ENCODE results near the gene SUPT3H. TPM values are rescaled to one million over a fixed set of nuclear protein-coding genes. Genes with fewer than 3 reads are reported as not detected.
A peak's percentile ranks its signal among the peaks of the same experiment; 100 is the strongest.

Gene SUPT3H
- total RNA-seq, 1 donor from 2014 or later: 9.9 TPM

- Histone ChIP-seq H3K27me3 (ENCODE audit: control insufficient read depth in 3 of 3, insufficient read depth in 3 of 3, low read length in 3 of 3) (no peaks in the 10 kb centered on the region), H3K36me3 (ENCODE audit: control insufficient read depth in 3 of 3, insufficient read depth in 3 of 3, low read length in 3 of 3) (no peaks in the 10 kb centered on the region), H3K9ac (ENCODE audit: low read depth in 1 of 3, low read length in 3 of 3) (no peak overlapping the region), H3K9me3 (ENCODE audit: control insufficient read depth in 3 of 3, low read length in 3 of 3) (no peaks in the 10 kb centered on the region), H3K27ac (ENCODE audit: low read depth, low read length) (no peak overlapping the region), H3K4me3 (ENCODE audit: low read length in 3 of 3) (no peak overlapping the region), H3K4me1 (ENCODE audit: control insufficient read depth in 3 of 3, insufficient read depth in 3 of 3, low read length in 3 of 3) (no peaks in the 10 kb centered on the region)
Measured at GRCh38 chr6:45344900-45345299, 32.8 kb downstream of the SUPT3H start.

DNA sequence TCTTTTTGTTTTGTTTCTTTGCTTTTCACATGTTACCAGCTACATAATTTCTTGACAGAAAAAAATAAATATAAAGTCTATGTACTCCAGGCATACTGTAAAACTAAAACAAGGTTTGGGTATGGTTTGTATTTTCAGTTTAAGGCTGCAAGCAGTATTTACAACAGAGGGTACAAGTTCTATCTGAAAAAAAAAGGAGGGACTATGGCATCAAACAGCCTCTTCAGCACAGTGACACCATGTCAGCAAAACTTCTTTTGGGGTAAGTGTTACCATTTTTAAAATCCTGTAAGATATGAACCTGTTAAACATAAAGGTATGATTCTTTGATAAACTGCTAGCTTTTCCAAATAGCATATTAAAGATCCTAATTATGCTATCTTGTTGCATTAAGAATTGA is 49.2 kb downstream of the SUPT3H start:
- H3K9ac ChIP-seq (ENCODE audit: low read depth in 1 of 3, low read length in 3 of 3): peak overlapping the region in 2 of 3 donors; percentile 0 to 44
- H3K4me3 ChIP-seq (ENCODE audit: low read length in 3 of 3): peak overlapping the region; percentile 23 to 40 (median 38)
- H3K4me1 ChIP-seq (ENCODE audit: control insufficient read depth in 3 of 3, insufficient read depth in 3 of 3, low read length in 3 of 3): no peaks in the 10 kb centered on the region
- no peaks in the 10 kb centered on the region for H3K9me3 ChIP-seq (ENCODE audit: control insufficient read depth in 3 of 3, low read length in 3 of 3)
- H3K27me3 ChIP-seq (ENCODE audit: control insufficient read depth in 3 of 3, insufficient read depth in 3 of 3, low read length in 3 of 3): no peaks in the 10 kb centered on the region
- H3K27ac ChIP-seq (ENCODE audit: low read depth, low read length): no peak overlapping the region
- H3K36me3 ChIP-seq (ENCODE audit: control insufficient read depth in 3 of 3, insufficient read depth in 3 of 3, low read length in 3 of 3): no peaks in the 10 kb centered on the region

- Histone ChIP-seq H3K4me3 (ENCODE audit: low read length in 3 of 3) (peak within 1 kb of the TSS; percentile 23 to 40 (median 38)), H3K27me3 (ENCODE audit: control insufficient read depth in 3 of 3, insufficient read depth in 3 of 3, low read length in 3 of 3) (no peaks in the 10 kb centered on the region), H3K9me3 (ENCODE audit: control insufficient read depth in 3 of 3, low read length in 3 of 3) (no peaks in the 10 kb centered on the region), H3K9ac (ENCODE audit: low read depth in 1 of 3, low read length in 3 of 3) (peak within 1 kb of the TSS in 2 of 3 donors; percentile 0 to 44), H3K36me3 (ENCODE audit: control insufficient read depth in 3 of 3, insufficient read depth in 3 of 3, low read length in 3 of 3) (no peaks in the 10 kb centered on the region), H3K4me1 (ENCODE audit: control insufficient read depth in 3 of 3, insufficient read depth in 3 of 3, low read length in 3 of 3) (no peaks in the 10 kb centered on the region), H3K27ac (ENCODE audit: low read depth, low read length) (no peak within 1 kb of the TSS)
Measured at GRCh38 chr6:45327956-45328522, 49.7 kb downstream of the SUPT3H start, which contains the start of gene RUNX2. Gene RUNX2 (plus strand): TSS chr6:45328330. CDS start chr6:45328727, 397 bp downstream.

DNA sequence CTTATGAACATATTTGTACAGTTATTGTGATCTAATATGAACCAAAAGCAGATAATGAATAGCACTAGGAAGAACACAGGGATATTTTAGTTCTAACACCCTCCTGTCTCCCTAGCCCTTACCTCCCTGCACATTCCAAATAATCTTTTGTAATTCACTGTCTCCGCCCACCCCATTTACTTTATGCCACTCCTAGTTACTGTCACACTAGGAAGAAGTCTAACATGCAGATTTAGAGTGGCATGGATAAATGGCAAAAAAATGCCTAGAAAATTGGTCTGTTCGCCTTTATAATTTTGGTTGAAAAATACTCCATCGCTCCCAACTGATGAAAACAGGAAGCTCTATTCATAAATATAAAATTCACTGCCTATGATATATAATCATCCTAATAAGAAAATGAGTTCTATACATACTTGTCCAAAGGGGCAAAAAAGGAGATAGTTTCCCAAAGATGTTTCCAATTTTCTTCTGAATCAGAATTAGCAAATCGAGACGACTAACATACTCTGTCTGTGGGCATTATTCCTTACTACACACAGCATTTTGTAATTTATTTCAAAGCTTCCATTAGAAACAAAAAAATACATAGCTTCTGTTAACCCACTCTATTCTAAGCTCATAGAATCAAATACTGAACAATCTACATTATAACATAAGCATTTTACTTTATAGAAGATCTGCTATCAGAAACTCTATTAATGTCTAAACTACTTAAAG is 50.9 kb downstream of the SUPT3H start:
- H3K4me1 ChIP-seq (ENCODE audit: control insufficient read depth in 3 of 3, insufficient read depth in 3 of 3, low read length in 3 of 3): no peaks in the 10 kb centered on the region
- H3K36me3 ChIP-seq (ENCODE audit: control insufficient read depth in 3 of 3, insufficient read depth in 3 of 3, low read length in 3 of 3): no peaks in the 10 kb centered on the region
- H3K27ac ChIP-seq (ENCODE audit: low read depth, low read length): no peak overlapping the region
- no peaks in the 10 kb centered on the region for H3K27me3 ChIP-seq (ENCODE audit: control insufficient read depth in 3 of 3, insufficient read depth in 3 of 3, low read length in 3 of 3)
- H3K9ac ChIP-seq (ENCODE audit: low read depth in 1 of 3, low read length in 3 of 3): no peak overlapping the region
- no peak overlapping the region for H3K4me3 ChIP-seq (ENCODE audit: low read length in 3 of 3)
- H3K9me3 ChIP-seq (ENCODE audit: control insufficient read depth in 3 of 3, low read length in 3 of 3): no peaks in the 10 kb centered on the region

DNA sequence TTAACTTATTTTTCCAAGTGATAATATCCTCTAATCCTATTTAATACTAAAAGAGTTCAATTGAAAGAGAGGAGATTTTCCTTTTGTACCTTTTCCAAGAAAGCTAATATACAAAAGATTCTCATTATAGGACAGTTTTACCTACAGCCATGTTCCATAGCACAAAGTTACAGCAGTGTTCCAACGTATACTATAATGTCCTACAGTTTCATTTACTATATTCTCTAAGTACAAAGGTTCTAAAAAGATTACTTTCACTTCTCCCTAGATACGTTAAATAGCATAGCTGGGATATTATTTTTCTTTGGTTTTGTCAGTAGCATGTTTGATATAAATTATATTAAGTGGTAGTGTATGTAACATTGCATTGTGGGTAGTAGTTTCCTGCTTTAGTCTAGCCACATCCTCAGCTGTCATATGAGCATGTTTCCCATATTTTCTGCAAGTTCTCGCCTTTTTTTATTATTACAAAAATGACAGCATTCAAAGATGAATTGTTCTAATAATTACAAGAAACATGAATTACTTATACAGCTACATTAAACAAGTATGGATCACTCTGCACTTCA is 54.0 kb downstream of the SUPT3H start:
- Histone ChIP-seq H3K4me3 (ENCODE audit: low read length in 3 of 3) (no peak overlapping the region), H3K27me3 (ENCODE audit: control insufficient read depth in 3 of 3, insufficient read depth in 3 of 3, low read length in 3 of 3) (no peaks in the 10 kb centered on the region), H3K36me3 (ENCODE audit: control insufficient read depth in 3 of 3, insufficient read depth in 3 of 3, low read length in 3 of 3) (no peaks in the 10 kb centered on the region), H3K4me1 (ENCODE audit: control insufficient read depth in 3 of 3, insufficient read depth in 3 of 3, low read length in 3 of 3) (no peaks in the 10 kb centered on the region), H3K9me3 (ENCODE audit: control insufficient read depth in 3 of 3, low read length in 3 of 3) (no peaks in the 10 kb centered on the region), H3K9ac (ENCODE audit: low read depth in 1 of 3, low read length in 3 of 3) (no peak overlapping the region), H3K27ac (ENCODE audit: low read depth, low read length) (no peak overlapping the region)

DNA sequence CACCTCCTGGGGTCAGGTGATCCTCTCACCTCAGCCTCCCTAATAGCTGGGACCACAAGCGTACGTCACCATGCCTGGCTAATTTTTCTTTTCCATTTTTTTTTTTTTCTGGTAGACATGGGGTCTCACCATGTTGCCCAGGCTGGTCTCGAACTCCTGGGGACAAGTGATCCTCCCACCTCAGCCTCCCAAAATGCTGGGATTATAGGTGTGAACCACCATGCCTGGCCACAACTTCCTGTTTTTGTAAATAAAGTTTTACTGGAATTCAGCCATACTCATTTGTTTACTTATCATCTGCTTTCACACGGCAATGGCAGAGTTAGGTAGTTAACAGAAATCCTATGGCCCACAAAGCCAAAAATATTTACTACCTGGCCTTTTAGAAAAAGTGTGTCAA is 57.4 kb downstream of the SUPT3H start:
- Histone ChIP-seq H3K4me3 (ENCODE audit: low read length in 3 of 3) (no peak overlapping the region), H3K36me3 (ENCODE audit: control insufficient read depth in 3 of 3, insufficient read depth in 3 of 3, low read length in 3 of 3) (no peaks in the 10 kb centered on the region), H3K4me1 (ENCODE audit: control insufficient read depth in 3 of 3, insufficient read depth in 3 of 3, low read length in 3 of 3) (no peaks in the 10 kb centered on the region), H3K9ac (ENCODE audit: low read depth in 1 of 3, low read length in 3 of 3) (no peak overlapping the region), H3K27ac (ENCODE audit: low read depth, low read length) (no peak overlapping the region), H3K9me3 (ENCODE audit: control insufficient read depth in 3 of 3, low read length in 3 of 3) (no peaks in the 10 kb centered on the region), H3K27me3 (ENCODE audit: control insufficient read depth in 3 of 3, insufficient read depth in 3 of 3, low read length in 3 of 3) (no peaks in the 10 kb centered on the region)

- H3K4me1 ChIP-seq (ENCODE audit: control insufficient read depth in 3 of 3, insufficient read depth in 3 of 3, low read length in 3 of 3): no peaks in the 10 kb centered on the region
- no peaks in the 10 kb centered on the region for H3K9me3 ChIP-seq (ENCODE audit: control insufficient read depth in 3 of 3, low read length in 3 of 3)
- no peak overlapping the region for H3K27ac ChIP-seq (ENCODE audit: low read depth, low read length)
Measured at GRCh38 chr6:45314146-45314545, 63.6 kb downstream of the SUPT3H start.

GRCh38 chr6:45310118-45310788 is 67.5 kb downstream of the SUPT3H start:
- H3K4me1 ChIP-seq (ENCODE audit: control insufficient read depth in 3 of 3, insufficient read depth in 3 of 3, low read length in 3 of 3): no peaks in the 10 kb centered on the region
- no peaks in the 10 kb centered on the region for H3K36me3 ChIP-seq (ENCODE audit: control insufficient read depth in 3 of 3, insufficient read depth in 3 of 3, low read length in 3 of 3)
- H3K27me3 ChIP-seq (ENCODE audit: control insufficient read depth in 3 of 3, insufficient read depth in 3 of 3, low read length in 3 of 3): no peaks in the 10 kb centered on the region
- no peaks in the 10 kb centered on the region for H3K9me3 ChIP-seq (ENCODE audit: control insufficient read depth in 3 of 3, low read length in 3 of 3)
- H3K9ac ChIP-seq (ENCODE audit: low read depth in 1 of 3, low read length in 3 of 3): no peak overlapping the region
- no peak overlapping the region for H3K4me3 ChIP-seq (ENCODE audit: low read length in 3 of 3)
- H3K27ac ChIP-seq (ENCODE audit: low read depth, low read length): no peak overlapping the region

More at GRCh38 chr6:45314146-45314545, 63.6 kb downstream of the SUPT3H start:
- Histone ChIP-seq H3K27me3 (ENCODE audit: control insufficient read depth in 3 of 3, insufficient read depth in 3 of 3, low read length in 3 of 3) (no peaks in the 10 kb centered on the region), H3K4me3 (ENCODE audit: low read length in 3 of 3) (no peak overlapping the region), H3K9ac (ENCODE audit: low read depth in 1 of 3, low read length in 3 of 3) (no peak overlapping the region), H3K36me3 (ENCODE audit: control insufficient read depth in 3 of 3, insufficient read depth in 3 of 3, low read length in 3 of 3) (no peaks in the 10 kb centered on the region)

DNA sequence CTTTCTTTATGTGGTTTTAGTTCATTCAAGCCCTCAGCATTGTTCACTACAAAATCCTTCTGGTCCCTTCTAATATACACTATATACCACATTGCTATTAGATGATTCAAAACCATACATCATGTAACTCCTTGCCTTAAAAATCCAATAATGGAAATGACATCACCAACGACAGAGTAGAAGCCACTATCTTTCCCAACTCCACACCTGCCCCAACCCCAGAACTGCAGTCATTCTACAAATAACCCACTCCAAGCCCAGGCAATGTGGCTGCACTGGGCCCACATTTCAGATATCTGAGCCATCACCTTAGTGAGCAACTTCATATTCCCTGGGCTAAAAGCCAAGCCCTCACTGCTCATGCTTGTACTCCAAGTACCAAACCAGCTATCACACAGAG is 72.2 kb downstream of the SUPT3H start:
- H3K27me3 ChIP-seq (ENCODE audit: control insufficient read depth in 3 of 3, insufficient read depth in 3 of 3, low read length in 3 of 3): no peaks in the 10 kb centered on the region
- H3K9ac ChIP-seq (ENCODE audit: low read depth in 1 of 3, low read length in 3 of 3): no peak overlapping the region
- no peak overlapping the region for H3K4me3 ChIP-seq (ENCODE audit: low read length in 3 of 3)
- no peaks in the 10 kb centered on the region for H3K36me3 ChIP-seq (ENCODE audit: control insufficient read depth in 3 of 3, insufficient read depth in 3 of 3, low read length in 3 of 3)
- no peaks in the 10 kb centered on the region for H3K4me1 ChIP-seq (ENCODE audit: control insufficient read depth in 3 of 3, insufficient read depth in 3 of 3, low read length in 3 of 3)
- no peak overlapping the region for H3K27ac ChIP-seq (ENCODE audit: low read depth, low read length)
- H3K9me3 ChIP-seq (ENCODE audit: control insufficient read depth in 3 of 3, low read length in 3 of 3): no peaks in the 10 kb centered on the region

DNA sequence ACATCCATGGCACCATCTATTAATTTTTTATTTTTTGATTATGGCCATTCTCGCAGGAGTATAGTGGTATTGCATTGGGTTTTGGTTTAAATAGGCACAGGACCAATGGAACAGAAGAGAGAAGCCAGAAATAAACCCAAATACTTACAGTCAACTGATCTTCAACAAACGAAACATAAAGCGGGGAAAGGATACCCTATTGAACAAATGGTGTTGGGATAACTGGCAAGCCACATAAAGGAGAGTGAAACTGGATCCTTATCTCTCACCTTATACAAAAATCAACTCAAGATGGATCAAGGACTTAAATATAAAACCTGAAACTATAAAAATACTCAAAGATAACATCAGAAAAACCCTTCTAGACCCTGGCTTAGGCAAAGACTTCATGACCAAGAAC is 74.9 kb downstream of the SUPT3H start:
- no peaks in the 10 kb centered on the region for H3K4me1 ChIP-seq (ENCODE audit: control insufficient read depth in 3 of 3, insufficient read depth in 3 of 3, low read length in 3 of 3)
- no peaks in the 10 kb centered on the region for H3K9me3 ChIP-seq (ENCODE audit: control insufficient read depth in 3 of 3, low read length in 3 of 3)
- no peaks in the 10 kb centered on the region for H3K27me3 ChIP-seq (ENCODE audit: control insufficient read depth in 3 of 3, insufficient read depth in 3 of 3, low read length in 3 of 3)
- H3K4me3 ChIP-seq (ENCODE audit: low read length in 3 of 3): no peak overlapping the region
- H3K27ac ChIP-seq (ENCODE audit: low read depth, low read length): no peak overlapping the region
- H3K9ac ChIP-seq (ENCODE audit: low read depth in 1 of 3, low read length in 3 of 3): no peak overlapping the region
- no peaks in the 10 kb centered on the region for H3K36me3 ChIP-seq (ENCODE audit: control insufficient read depth in 3 of 3, insufficient read depth in 3 of 3, low read length in 3 of 3)

All from skeletal muscle tissue (tissue), 4 donors.